ENCODE results near the gene EIF4H. TPM values are rescaled to one million over a fixed set of nuclear protein-coding genes. Genes with fewer than 3 reads are reported as not detected.
"Not testable (repeated sequence)": the region's sequence is repeated elsewhere in the genome, so short reads cannot be mapped to it uniquely, and the experiment has no call there.

Gene EIF4H
- total RNA-seq, 1 donor = 293 TPM

DNA sequence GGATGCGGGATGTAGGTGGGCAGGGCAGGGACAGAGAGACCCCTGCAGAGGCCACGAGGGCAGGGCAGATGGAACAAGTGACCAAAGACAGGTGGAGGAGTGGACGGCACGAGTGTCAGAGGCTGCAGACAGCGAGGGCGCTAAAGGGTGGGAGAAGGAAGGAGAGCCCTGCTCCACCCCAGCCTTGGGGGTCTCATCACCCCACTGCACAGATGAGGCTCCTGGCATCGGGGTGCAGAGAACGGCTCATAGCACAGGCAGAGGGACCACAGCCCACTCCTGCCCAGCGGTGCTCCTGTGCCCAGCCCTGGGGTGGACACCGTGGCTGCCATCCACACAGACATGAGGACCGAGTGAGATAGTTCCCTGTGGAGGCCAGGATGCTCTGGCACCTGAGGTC lies 33.4 kb downstream of the EIF4H start:
- TF ChIP-seq, protein P1, sequence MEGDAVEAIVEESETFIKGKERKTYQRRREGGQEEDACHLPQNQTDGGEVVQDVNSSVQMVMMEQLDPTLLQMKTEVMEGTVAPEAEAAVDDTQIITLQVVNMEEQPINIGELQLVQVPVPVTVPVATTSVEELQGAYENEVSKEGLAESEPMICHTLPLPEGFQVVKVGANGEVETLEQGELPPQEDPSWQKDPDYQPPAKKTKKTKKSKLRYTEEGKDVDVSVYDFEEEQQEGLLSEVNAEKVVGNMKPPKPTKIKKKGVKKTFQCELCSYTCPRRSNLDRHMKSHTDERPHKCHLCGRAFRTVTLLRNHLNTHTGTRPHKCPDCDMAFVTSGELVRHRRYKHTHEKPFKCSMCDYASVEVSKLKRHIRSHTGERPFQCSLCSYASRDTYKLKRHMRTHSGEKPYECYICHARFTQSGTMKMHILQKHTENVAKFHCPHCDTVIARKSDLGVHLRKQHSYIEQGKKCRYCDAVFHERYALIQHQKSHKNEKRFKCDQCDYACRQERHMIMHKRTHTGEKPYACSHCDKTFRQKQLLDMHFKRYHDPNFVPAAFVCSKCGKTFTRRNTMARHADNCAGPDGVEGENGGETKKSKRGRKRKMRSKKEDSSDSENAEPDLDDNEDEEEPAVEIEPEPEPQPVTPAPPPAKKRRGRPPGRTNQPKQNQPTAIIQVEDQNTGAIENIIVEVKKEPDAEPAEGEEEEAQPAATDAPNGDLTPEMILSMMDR (IDR thresholded peaks at IDR 0.05; ENCODE audit: insufficient read depth, low read depth, low read length) = no peak
- DNase-seq (ENCODE audit: low read depth) = no peak
- no peak overlapping the region for H3K4me3 ChIP-seq (ENCODE audit: low read depth, low read length)

DNA sequence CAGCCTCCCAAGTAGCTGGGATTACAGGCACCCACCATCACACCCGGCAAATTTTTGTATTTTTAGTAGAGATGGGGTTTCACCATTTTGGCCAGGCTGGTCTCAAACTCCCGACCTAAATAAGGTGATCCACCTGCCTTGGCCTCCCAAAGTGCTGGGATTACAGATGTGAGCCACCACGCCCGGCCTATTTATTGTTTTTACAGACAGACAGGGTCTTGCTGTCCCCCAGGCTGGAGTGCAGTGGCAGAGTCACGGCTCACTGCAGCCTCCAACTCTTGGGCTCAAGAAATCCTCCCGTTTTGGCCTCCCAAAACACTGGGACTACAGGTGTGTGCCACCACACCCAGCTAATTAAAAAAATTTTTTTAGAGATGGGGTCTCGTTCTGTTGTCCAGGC lies 34.1 kb downstream of the EIF4H start:
- H3K4me3 ChIP-seq (ENCODE audit: low read depth, low read length); DNase-seq (ENCODE audit: low read depth): not testable (repeated sequence)

DNA sequence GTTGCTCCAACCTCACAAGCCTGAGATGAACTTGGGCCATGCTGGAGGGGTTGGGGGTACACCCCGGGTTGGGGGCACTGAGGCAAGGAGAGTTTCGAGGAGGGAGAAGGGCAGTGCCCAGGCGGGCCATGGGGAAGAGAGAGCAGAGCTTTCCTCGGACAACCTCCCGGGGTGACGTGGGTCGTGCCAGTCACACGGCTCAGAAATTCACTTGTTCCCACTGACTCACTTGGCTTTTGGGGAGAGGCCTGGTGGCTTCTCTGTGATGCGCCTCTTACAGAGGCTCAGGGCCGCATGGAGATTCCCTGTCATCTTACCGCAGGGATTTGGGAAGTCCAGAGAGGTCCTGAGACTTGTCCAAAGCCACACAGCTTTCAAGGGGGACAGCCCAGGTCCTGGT lies 38.5 kb downstream of the EIF4H start:
- TF ChIP-seq, protein P1 (IDR thresholded peaks at IDR 0.05; ENCODE audit: insufficient read depth, low read depth, low read length) = no peak
- DNase-seq (ENCODE audit: low read depth) = no peak
- no peak overlapping the region for H3K4me3 ChIP-seq (ENCODE audit: low read depth, low read length)

DNA sequence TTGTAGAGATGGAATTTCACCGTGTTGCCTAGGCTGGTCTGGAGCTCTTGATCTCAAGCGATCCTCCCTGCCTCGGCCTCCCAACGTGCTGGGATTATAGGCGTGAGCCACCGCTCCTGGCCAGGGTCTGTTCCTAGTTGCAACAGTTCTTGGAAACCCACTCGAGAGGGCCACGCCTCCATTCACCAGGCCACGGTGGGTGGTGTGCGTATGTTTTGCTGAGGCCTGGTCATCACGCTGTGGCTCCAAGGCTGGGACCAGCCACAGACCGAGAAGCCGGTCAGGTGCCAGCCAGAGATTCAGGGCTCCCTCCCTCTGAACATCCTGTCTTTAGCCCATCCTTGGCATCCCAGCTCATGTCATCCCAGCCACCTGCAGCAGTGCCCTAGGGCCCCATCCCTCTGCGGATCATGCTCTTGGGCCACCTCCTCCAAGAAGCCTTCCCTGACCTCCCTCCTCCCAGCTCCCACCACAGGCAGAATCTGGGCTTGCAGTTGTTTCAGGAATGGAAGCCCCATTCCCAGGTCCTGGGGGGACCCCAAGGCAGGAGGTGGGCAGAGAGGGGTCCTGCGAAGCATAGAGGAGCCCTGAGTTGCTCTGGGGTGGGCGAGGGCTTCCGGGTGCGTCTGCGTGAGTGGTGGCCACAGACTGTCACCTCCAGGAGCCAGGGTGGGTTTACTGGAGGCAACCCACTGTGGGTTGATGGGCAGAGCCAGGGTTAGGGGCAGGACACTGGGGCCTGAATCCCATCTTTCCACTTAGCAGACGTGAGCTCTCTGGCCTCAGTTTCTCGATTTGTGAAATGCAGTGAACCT lies 40.9 kb downstream of the EIF4H start:
- H3K4me3 ChIP-seq (ENCODE audit: low read depth, low read length) = no peak overlapping the region
- TF ChIP-seq, protein P1 (IDR thresholded peaks at IDR 0.05; ENCODE audit: insufficient read depth, low read depth, low read length) = no peak
- DNase-seq (ENCODE audit: low read depth) = no peak

DNA sequence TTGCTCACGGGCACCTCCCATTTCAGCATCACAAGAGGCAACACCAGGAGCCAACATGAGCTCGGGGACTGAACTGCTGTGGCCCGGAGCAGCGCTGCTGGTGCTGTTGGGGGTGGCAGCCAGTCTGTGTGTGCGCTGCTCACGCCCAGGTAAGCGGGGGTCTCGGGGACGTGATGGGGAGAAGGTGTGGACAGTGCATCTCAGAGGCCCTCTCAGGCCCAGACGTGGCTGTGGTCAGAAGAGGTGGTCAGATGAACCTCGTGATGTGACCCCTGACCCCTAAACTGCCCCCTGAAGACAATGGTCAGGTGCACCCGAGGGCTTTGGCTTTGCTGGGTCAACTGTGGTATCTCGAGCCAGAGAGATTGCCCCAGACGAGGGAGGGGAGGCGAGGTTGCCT lies 41.8 kb downstream of the EIF4H start:
- DNase-seq (ENCODE audit: low read depth) = no peak
- TF ChIP-seq, protein P1 (IDR thresholded peaks at IDR 0.05; ENCODE audit: insufficient read depth, low read depth, low read length) = no peak
- no peak overlapping the region for H3K4me3 ChIP-seq (ENCODE audit: low read depth, low read length)

DNA sequence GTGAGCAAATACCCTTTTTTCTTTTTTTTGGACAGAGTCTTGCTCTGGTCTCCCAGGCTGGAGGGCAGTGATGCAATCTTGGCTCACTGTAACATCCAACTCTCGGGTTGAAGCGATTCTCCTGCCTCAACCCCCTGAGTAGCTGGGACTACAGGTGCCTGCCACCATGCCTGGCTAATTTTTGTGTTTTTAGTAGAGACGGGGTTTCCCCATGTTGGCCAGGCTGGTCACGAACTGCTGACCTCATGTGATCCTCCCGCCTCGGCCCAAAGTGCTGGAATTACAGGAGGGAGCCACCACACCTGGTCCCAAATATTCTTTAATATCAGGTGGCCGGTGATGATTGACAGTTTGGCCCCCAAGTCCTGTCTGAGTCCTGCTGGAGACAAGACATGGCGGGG lies 42.2 kb downstream of the EIF4H start:
- no peak for DNase-seq (ENCODE audit: low read depth)
- TF ChIP-seq, protein P1 (IDR thresholded peaks at IDR 0.05; ENCODE audit: insufficient read depth, low read depth, low read length) = no peak
- no peak overlapping the region for H3K4me3 ChIP-seq (ENCODE audit: low read depth, low read length)

DNA sequence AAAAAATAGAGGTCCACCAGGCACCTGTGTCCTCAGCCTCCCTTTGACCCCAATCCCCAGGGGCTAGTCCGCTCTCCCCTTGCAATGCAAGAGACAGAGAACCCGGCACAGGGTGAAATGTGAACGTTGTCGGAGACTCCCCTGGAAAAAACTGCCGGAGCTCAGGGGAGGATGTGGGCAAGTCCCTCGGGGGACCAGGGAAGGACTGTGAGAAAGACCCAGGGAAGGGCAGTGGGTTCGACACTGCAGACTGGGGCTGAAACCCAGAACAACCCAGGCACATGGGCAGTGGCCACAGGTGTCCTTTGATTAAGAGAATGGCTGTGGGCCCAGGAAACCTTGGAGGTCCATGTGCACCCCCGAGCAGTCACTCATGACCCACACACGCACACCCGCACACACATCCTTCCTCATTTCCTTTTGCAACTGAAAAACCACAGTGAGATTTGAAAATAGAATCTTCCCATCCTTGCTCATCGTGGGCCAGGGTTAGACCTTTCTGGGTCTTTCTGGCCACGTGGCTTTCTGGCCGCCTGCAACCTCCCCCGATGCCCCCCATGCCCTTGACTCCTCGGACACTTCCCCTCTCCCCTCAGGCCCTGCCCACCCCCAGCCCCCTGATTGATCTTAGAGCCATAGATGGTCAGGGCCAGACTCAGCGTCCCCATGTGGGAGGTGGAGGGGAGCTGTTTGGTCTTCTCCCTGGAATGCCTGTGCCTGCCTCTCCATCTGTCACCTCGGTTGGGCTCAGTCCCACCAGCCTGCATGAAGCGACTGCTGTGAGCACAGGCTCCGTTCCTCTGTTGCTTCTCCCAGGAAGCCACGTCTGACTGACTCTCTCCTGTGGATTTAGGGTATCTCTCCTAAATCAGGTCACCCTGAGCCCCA lies 43.5 kb downstream of the EIF4H start:
- TF ChIP-seq, protein P1 (IDR thresholded peaks at IDR 0.05; ENCODE audit: insufficient read depth, low read depth, low read length) = no peak
- H3K4me3 ChIP-seq (ENCODE audit: low read depth, low read length) = no peak overlapping the region
- no peak for DNase-seq (ENCODE audit: low read depth)

Measured in fibroblast of villous mesenchyme (primary cell).